ENCODE results near the gene FBXO28.
A peak's percentile ranks its signal among the peaks of the same experiment; 100 is the strongest.
"Not testable (repeated sequence)": the region's sequence is repeated elsewhere in the genome, so short reads cannot be mapped to it uniquely, and the experiment has no call there.

Gene FBXO28

GRCh38 chr1:224203243-224204016, 89.5 kb downstream of the FBXO28 start:
- no peaks in the 10 kb centered on the region for H3K36me3 Mint-ChIP-seq
- H3K27ac Mint-ChIP-seq: peak overlapping the region; percentile 74
- ATAC-seq: peak; percentile 96
- H3K27me3 Mint-ChIP-seq: no peaks in the 10 kb centered on the region
- no peaks in the 10 kb centered on the region for H3K9me3 Mint-ChIP-seq
- H3K4me1 Mint-ChIP-seq: peaks cover 30% of the 10 kb centered on the region
- H3K4me3 Mint-ChIP-seq: peak overlapping the region; percentile 43

- Mint-ChIP-seq H3K27ac (peak overlapping the region; percentile 87), H3K4me3 (peak overlapping the region; percentile 61), H3K4me1 (peaks cover 44% of the 10 kb centered on the region), H3K27me3 (no peaks in the 10 kb centered on the region), H3K9me3 (no peaks in the 10 kb centered on the region), H3K36me3 (no peaks in the 10 kb centered on the region)
- ATAC-seq: peak; percentile 37
These were observed 91.5 kb downstream of the FBXO28 start for GRCh38 chr1:224205438-224205840.

GRCh38 chr1:224205931-224206538, 92.1 kb downstream of the FBXO28 start:
- H3K9me3 Mint-ChIP-seq, H3K4me3 Mint-ChIP-seq, ATAC-seq, H3K27me3 Mint-ChIP-seq, H3K36me3 Mint-ChIP-seq: not testable (repeated sequence)
- Mint-ChIP-seq H3K4me1 (peaks cover 46% of the 10 kb centered on the region), H3K27ac (peak overlapping the region; percentile 87)

GRCh38 chr1:224211206-224211962, 97.5 kb downstream of the FBXO28 start:
- no peak for ATAC-seq
- H3K4me1 Mint-ChIP-seq: peaks cover 25% of the 10 kb centered on the region
- no peak overlapping the region for H3K4me3 Mint-ChIP-seq
- H3K27ac Mint-ChIP-seq: no peak overlapping the region
- no peaks in the 10 kb centered on the region for H3K9me3 Mint-ChIP-seq
- H3K36me3 Mint-ChIP-seq: no peaks in the 10 kb centered on the region
- no peaks in the 10 kb centered on the region for H3K27me3 Mint-ChIP-seq
